ENCODE results near the gene CD36. TPM values are rescaled to one million over a fixed set of nuclear protein-coding genes. Genes with fewer than 3 reads are reported as not detected.

CD36 gene
- total RNA-seq, 1 experiment from 2014 or later, result 0.28 TPM

DNA sequence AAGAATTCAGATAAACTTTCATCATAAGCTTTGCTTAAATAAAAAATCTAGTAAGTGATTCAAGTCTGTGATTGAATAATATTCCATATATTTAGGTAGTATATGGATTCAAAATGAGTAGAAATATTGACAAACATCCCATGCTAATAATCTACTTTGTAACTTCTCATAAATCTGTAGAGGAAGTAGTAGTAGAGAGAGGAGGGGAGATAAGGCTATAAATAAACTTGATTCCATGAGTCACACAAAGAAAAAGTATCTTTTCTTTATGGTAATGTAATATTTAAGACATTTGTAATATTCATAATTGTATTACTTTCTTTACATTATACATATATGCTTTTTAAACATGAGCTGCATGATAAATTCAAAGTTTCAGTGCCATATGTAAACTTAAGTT lies 25.6 kb upstream of the CD36 start:
- no peaks in the 10 kb centered on the region for H3K36me3 Mint-ChIP-seq (ENCODE audit: insufficient read depth in 1 of 3, low read depth in 3 of 3)

More for the DNA sequence above, 25.6 kb upstream of the CD36 start:
- Histone ChIP-seq H3K4me2 (ENCODE audit: insufficient read depth, insufficient read length, low read length) (no peak overlapping the region), H4K5ac (ENCODE audit: insufficient read length, low read depth, low read length) (no peak overlapping the region), H2BK20ac (ENCODE audit: low read depth, low read length, poor library complexity, severe bottlenecking) (no peak overlapping the region), H3K4ac (ENCODE audit: low read depth, low read length) (no peak overlapping the region), H2BK15ac (ENCODE audit: low read depth, low read length) (no peak overlapping the region), H2BK5ac (ENCODE audit: insufficient read length, low read length) (no peak overlapping the region), H4K20me1 (ENCODE audit: control insufficient read depth, insufficient read depth, insufficient read length) (no peaks in the 10 kb centered on the region), H2AFZ (ENCODE audit: low read length) (no peak overlapping the region), H3K79me1 (ENCODE audit: insufficient read depth, low read depth, low read length, poor library complexity, severe bottlenecking) (no peaks in the 10 kb centered on the region), H4K91ac (ENCODE audit: insufficient read length, low read depth, low read length) (no peak overlapping the region), H3T11ph (ENCODE audit: low read length) (no peak overlapping the region), H3K23ac (ENCODE audit: insufficient read length, low read depth, low read length) (no peak overlapping the region), H4K8ac (replicated peaks; ENCODE audit: insufficient read length, low read depth, low read length) (no peak overlapping the region), H2BK120ac (ENCODE audit: low read depth, low read length, poor library complexity, severe bottlenecking) (no peak overlapping the region), H3K56ac (ENCODE audit: insufficient read length, low read depth, low read length) (no peak overlapping the region), H3K79me2 (ENCODE audit: insufficient read depth, low read length) (no peaks in the 10 kb centered on the region), H3K18ac (ENCODE audit: insufficient read length, low read depth, low read length) (no peak overlapping the region), H3K27me3 (ENCODE audit: insufficient read depth, low read length) (no peaks in the 10 kb centered on the region), H2AK5ac (ENCODE audit: insufficient read length, low read length) (no peak overlapping the region), H3K4me1 (ENCODE audit: insufficient read depth, low read length) (no peaks in the 10 kb centered on the region; the same call in 1 of the 2 replicates), H3K14ac (ENCODE audit: insufficient read depth, low read length) (no peak overlapping the region), H3K9me3 (ENCODE audit: control insufficient read depth, low read depth, low read length) (no peaks in the 10 kb centered on the region), H3K27ac (ENCODE audit: insufficient read length, low read depth, low read length) (no peak overlapping the region), H3K23me2 (ENCODE audit: insufficient read length, low read depth, low read length, poor library complexity, severe bottlenecking) (no peaks in the 10 kb centered on the region), H2BK12ac (ENCODE audit: insufficient read length, low read depth, low read length) (no peak overlapping the region), H3K9ac (ENCODE audit: extremely low read depth, insufficient read length, low read length) (no peak overlapping the region)
- Mint-ChIP-seq H3K9me3 (no peaks in the 10 kb centered on the region), H3K4me3 (no peak overlapping the region), H3K27ac (no peak overlapping the region), H3K27me3 (ENCODE audit: low read depth) (no peaks in the 10 kb centered on the region), H3K4me1 (peaks cover 20 to 21% of the 10 kb centered on the region in 2 experiments)
- no peak for DNase-seq
- TF ChIP-seq, protein P1, sequence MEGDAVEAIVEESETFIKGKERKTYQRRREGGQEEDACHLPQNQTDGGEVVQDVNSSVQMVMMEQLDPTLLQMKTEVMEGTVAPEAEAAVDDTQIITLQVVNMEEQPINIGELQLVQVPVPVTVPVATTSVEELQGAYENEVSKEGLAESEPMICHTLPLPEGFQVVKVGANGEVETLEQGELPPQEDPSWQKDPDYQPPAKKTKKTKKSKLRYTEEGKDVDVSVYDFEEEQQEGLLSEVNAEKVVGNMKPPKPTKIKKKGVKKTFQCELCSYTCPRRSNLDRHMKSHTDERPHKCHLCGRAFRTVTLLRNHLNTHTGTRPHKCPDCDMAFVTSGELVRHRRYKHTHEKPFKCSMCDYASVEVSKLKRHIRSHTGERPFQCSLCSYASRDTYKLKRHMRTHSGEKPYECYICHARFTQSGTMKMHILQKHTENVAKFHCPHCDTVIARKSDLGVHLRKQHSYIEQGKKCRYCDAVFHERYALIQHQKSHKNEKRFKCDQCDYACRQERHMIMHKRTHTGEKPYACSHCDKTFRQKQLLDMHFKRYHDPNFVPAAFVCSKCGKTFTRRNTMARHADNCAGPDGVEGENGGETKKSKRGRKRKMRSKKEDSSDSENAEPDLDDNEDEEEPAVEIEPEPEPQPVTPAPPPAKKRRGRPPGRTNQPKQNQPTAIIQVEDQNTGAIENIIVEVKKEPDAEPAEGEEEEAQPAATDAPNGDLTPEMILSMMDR (conservative IDR thresholded peaks at IDR 0.05), result no peak

Measured in H9 (cell line).